Loucy (cell line): ENCODE measurements around the gene DPF1.
"Not testable (repeated sequence)": the region's sequence is repeated elsewhere in the genome, so short reads cannot be mapped to it uniquely, and the experiment has no call there.

Experiments used
- H2AFZ ChIP-seq: fragments of 200-600 bp; sonication (generic); 2 replicates; pipeline ENCODE4 v1.6.0; 2016; ENCODE audit warnings: antibody characterized with exemption, mild to moderate bottlenecking, low read length, moderate library complexity
- H3F3A ChIP-seq: fragments of 200-600 bp; 2 replicates; pipeline ENCODE4 v1.6.0; 2016; ENCODE audit warnings: antibody characterized with exemption, low read depth, mild to moderate bottlenecking
- H3K27me3 ChIP-seq: fragments of 200-600 bp; sonication (generic); 2 replicates; pipeline ENCODE4 v1.6.1; 2014; ENCODE audit warnings: low read length, mild to moderate bottlenecking; ENCODE audit not compliant: insufficient read depth, poor library complexity, severe bottlenecking
- H3K36me3 ChIP-seq: fragments of 200-600 bp; sonication (generic); 2 replicates; pipeline ENCODE4 v1.6.1; 2016; ENCODE audit warnings: low read length; ENCODE audit not compliant: insufficient read depth
- H3K4me1 ChIP-seq: fragments of 200-600 bp; sonication (generic); 2 replicates; pipeline ENCODE4 v1.5.1; 2014; ENCODE audit warnings: low read length, mild to moderate bottlenecking; ENCODE audit not compliant: insufficient read depth, poor library complexity, severe bottlenecking
- H3K4me2 ChIP-seq: fragments of 200-600 bp; sonication (generic); 2 replicates; pipeline ENCODE4 v1.6.0; 2014; ENCODE audit warnings: antibody characterized with exemption, low read length, low read depth, mild to moderate bottlenecking; ENCODE audit not compliant: poor library complexity, severe bottlenecking
- H3K4me3 ChIP-seq: fragments of 200-600 bp; sonication (generic); 2 replicates; pipeline ENCODE4 v1.5.1; 2014; ENCODE audit warnings: low read length, mild to moderate bottlenecking, mixed read lengths; ENCODE audit not compliant: poor library complexity, severe bottlenecking
- H3K79me2 ChIP-seq: fragments of 200-600 bp; sonication (generic); 2 replicates; pipeline ENCODE4 v1.6.1; 2014; ENCODE audit warnings: low read length; ENCODE audit not compliant: insufficient read depth
- H3K9ac ChIP-seq: fragments of 200-600 bp; sonication (generic); 2 replicates; pipeline ENCODE4 v1.6.0; 2014; ENCODE audit warnings: mild to moderate bottlenecking, low read depth, low read length, moderate library complexity; ENCODE audit not compliant: poor library complexity, severe bottlenecking
- H3K9me2 ChIP-seq: fragments of 200-600 bp; sonication (generic); replicated peaks from 2 replicates; pipeline ENCODE4 v1.6.1; 2016; ENCODE audit warnings: low read depth, low read length, mixed read lengths
- H3K9me3 ChIP-seq: fragments of 200-600 bp; sonication (generic); 2 replicates; pipeline ENCODE4 v1.6.1; 2014; ENCODE audit warnings: mild to moderate bottlenecking, antibody characterized with exemption, low read length, low read depth; ENCODE audit not compliant: insufficient read depth
- H4K20me1 ChIP-seq: fragments of 200-600 bp; sonication (generic); 2 replicates; pipeline ENCODE4 v1.6.0; 2014; ENCODE audit warnings: antibody characterized with exemption, low read length, mild to moderate bottlenecking; ENCODE audit not compliant: insufficient read depth, poor library complexity, severe bottlenecking
- CTCF ChIP-seq: fragments of 200-600 bp; sonication (generic); conservative IDR thresholded peaks from 2 replicates; pipeline ENCODE4 v1.5.1; 2014; ENCODE audit warnings: mild to moderate bottlenecking, antibody characterized with exemption, low read length
- EZH2phosphoT487 ChIP-seq: fragments of 200-600 bp; IDR thresholded peaks from 2 replicates; pipeline ENCODE4 v1.6.1; 2018; ENCODE audit warnings: antibody characterized with exemption, mild to moderate bottlenecking, moderate library complexity, borderline replicate concordance

The DPF1 gene

GRCh38 chr19:38263689-38264485 is 39.9 kb upstream of the DPF1 start:
- Histone ChIP-seq H3K27me3 (no peaks in the 10 kb centered on the region), H4K20me1 (peaks cover 26% of the 10 kb centered on the region), H3K9me2 (no peaks in the 10 kb centered on the region), H2AFZ (peak overlapping the region; percentile 97), H3F3A (peaks cover 11% of the 10 kb centered on the region), H3K4me1 (peaks cover 43% of the 10 kb centered on the region), H3K4me3 (peak overlapping the region; percentile 88), H3K79me2 (peaks cover 40% of the 10 kb centered on the region), H3K4me2 (peak overlapping the region; percentile 99), H3K9me3 (no peaks in the 10 kb centered on the region), H3K9ac (peak overlapping the region; percentile 98), H3K36me3 (no peaks in the 10 kb centered on the region)
- TF ChIP-seq CTCF (no peak), EZH2phosphoT487 (no peak)

- H3K79me2 ChIP-seq, result peaks cover 29% of the 10 kb centered on the region
- H3K27me3 ChIP-seq, result no peaks in the 10 kb centered on the region
- no peak overlapping the region for H2AFZ ChIP-seq
- H3K36me3 ChIP-seq, result no peaks in the 10 kb centered on the region
- H3F3A ChIP-seq, result peaks cover 11% of the 10 kb centered on the region
- TF ChIP-seq EZH2phosphoT487 (no peak), CTCF (no peak)
- no peak overlapping the region for H3K4me3 ChIP-seq
- peaks cover 32% of the 10 kb centered on the region for H3K4me1 ChIP-seq
- H3K9me3 ChIP-seq, result no peaks in the 10 kb centered on the region
- H3K4me2 ChIP-seq, result no peak overlapping the region
- H3K9ac ChIP-seq, result no peak overlapping the region
- H4K20me1 ChIP-seq, result peaks cover 17% of the 10 kb centered on the region
- H3K9me2 ChIP-seq, result no peaks in the 10 kb centered on the region
Observed at GRCh38 chr19:38262585-38263268, 38.7 kb upstream of the DPF1 start.

GRCh38 chr19:38261942-38262341 is 37.9 kb upstream of the DPF1 start:
- H3F3A ChIP-seq, result peaks cover 11% of the 10 kb centered on the region
- H3K4me2 ChIP-seq, result not testable (repeated sequence)
- H3K79me2 ChIP-seq, result peaks cover 21% of the 10 kb centered on the region

More at GRCh38 chr19:38261942-38262341, 37.9 kb upstream of the DPF1 start:
- H3K27me3 ChIP-seq, H3K9me3 ChIP-seq, H3K9me2 ChIP-seq, H2AFZ ChIP-seq, H3K36me3 ChIP-seq, H3K9ac ChIP-seq, H3K4me3 ChIP-seq: not testable (repeated sequence)
- Histone ChIP-seq H3K4me1 (peaks cover 24% of the 10 kb centered on the region), H4K20me1 (peaks cover 10% of the 10 kb centered on the region)
